Choroid plexus epithelial cell (primary cell): Measurements from ENCODE around the gene SECISBP2.

Experiments
- DNase-seq: peaks from one replicate; pipeline ENCODE4 v3.0.0-alpha.2; 2010; ENCODE audit warnings: low read depth
- H3K4me3 ChIP-seq: 2 replicates; pipeline ENCODE4 v1.5.1; 2011; ENCODE audit warnings: low read depth, mild to moderate bottlenecking, control low read depth, low read length, moderate library complexity
- TF ChIP-seq, protein P1 (sequence below): conservative IDR thresholded peaks from 2 replicates; pipeline ENCODE4 v1.5.1; 2011; ENCODE audit warnings: low read depth, mild to moderate bottlenecking, control low read depth, inconsistent platforms, low read length, moderate library complexity

SECISBP2 gene

DNA sequence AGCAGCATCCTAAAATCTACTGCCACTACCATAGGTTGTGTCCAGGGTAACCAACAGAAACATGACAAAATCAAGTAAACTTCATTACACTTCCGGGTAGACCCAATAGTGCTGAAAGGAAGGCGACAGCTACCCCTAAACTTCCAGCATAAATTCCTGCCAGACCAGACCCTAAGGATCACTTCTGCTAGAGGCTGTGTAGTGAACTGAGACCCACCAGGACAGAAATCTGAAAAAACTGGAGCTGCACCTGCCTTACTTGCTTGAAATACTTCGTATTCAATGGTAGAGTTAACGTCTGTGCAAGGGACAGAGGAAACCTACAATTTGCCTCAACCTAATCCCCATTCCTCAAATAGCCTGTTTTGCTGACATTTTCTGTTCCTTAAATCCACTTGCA, 1.0 kb upstream of the SECISBP2 start:
- no peak overlapping the region for H3K4me3 ChIP-seq
- TF ChIP-seq, protein P1, sequence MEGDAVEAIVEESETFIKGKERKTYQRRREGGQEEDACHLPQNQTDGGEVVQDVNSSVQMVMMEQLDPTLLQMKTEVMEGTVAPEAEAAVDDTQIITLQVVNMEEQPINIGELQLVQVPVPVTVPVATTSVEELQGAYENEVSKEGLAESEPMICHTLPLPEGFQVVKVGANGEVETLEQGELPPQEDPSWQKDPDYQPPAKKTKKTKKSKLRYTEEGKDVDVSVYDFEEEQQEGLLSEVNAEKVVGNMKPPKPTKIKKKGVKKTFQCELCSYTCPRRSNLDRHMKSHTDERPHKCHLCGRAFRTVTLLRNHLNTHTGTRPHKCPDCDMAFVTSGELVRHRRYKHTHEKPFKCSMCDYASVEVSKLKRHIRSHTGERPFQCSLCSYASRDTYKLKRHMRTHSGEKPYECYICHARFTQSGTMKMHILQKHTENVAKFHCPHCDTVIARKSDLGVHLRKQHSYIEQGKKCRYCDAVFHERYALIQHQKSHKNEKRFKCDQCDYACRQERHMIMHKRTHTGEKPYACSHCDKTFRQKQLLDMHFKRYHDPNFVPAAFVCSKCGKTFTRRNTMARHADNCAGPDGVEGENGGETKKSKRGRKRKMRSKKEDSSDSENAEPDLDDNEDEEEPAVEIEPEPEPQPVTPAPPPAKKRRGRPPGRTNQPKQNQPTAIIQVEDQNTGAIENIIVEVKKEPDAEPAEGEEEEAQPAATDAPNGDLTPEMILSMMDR, result no peak

DNA sequence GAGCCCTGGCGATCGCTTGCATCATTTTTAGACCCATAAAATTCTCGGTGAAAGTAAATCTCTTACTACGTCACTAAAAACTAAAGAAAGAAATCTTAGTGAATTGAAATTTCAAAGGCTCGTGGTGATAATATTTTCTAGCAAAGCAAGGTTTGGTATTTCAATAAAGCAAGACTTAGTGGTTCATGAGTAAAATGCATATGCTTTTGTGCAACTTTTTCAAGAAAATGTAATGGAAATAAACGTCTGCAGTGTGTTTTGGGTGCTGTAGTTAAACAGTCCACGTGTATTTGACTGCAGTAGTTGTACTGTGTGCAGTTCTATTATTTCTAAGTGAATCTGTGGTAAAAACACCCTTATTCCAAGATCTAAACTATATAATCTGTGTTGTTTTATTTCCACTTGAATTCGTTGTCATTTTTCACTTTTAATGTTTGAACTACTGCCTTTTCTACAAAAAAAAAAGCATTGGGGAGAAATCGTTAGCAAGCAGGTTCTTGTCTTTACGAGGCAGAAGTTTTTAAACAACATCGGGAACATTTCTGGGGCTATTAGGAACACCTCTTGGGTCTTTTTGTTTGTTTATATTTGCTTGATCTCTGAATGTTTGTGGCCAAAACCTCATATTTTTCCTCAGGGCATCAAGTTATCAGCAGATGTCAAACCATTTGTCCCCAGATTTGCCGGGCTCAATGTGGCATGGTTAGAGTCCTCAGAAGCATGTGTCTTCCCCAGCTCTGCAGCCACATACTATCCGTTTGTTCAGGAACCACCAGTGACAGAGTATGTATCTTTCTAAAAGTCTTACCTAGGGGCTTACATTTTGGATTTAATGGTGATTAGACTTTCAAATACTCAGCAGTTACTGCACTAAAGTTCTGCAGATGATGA, 960 bp downstream of the SECISBP2 start:
- DNase-seq, result no peak
- TF ChIP-seq, protein P1, result no peak
- H3K4me3 ChIP-seq, result peak overlapping the region; percentile 74

More for the DNA sequence above, 1.0 kb upstream of the SECISBP2 start:
- DNase-seq, result no peak

DNA sequence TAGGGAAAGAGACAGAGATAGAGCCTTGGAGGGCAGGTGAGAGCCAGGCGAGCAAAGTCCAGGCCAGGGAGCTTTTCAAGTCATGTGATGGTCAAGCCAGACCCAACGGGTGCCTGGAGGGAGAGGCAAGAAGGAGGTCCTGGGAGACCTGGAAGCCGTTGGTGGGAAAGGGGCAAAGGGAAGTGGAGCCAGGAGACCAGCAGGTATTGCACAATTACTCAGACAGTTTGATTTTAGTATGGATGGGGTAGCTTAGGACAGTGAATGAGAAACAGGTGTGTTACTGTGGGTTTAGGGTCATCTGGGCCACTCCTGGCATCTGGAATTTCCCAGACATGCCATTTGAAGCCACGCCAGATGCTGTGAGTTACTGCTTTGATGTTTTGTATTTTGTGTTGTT, 5.1 kb downstream of the SECISBP2 start:
- no peak for DNase-seq
- TF ChIP-seq, protein P1, result no peak

DNA sequence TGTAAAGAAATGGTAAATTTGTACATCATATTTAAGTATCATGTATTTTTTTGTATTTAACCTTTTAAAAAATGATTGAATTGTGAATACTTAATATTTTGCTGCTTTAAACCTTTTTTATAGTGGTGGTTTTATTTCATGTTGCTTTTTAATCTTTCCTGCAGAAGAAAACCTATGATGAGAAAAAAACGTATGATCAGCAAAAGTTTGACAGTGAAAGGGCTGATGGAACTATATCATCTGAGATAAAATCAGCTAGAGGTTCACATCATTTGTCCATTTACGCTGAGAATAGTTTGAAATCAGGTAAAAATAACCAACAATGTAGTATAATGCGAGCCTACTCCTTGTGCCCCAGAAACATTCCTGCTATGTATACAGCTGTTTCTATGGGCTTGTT, 7.4 kb downstream of the SECISBP2 start:
- TF ChIP-seq, protein P1, result no peak
- DNase-seq, result no peak
- no peak overlapping the region for H3K4me3 ChIP-seq

More for the DNA sequence above, 5.1 kb downstream of the SECISBP2 start:
- no peak overlapping the region for H3K4me3 ChIP-seq

DNA sequence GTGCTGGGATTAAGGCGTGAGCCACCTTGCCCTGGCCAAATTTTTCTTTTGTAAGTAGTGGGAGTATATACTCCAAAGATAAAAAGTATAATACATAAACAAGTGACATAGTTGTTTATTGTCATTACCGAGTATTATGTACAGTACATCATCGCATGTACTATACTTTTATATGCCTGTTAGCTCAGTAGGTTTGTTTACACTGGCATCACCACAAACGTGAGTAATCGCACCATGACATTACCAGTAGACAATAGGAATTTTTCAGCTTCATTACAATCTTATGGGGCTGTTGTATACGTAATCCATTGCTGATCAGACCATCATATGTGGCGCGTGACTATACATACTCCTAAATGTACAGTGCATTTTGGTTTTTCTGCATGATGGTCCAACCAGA, 9.8 kb downstream of the SECISBP2 start:
- TF ChIP-seq, protein P1, result no peak
- H3K4me3 ChIP-seq, result no peak overlapping the region
- DNase-seq, result no peak

DNA sequence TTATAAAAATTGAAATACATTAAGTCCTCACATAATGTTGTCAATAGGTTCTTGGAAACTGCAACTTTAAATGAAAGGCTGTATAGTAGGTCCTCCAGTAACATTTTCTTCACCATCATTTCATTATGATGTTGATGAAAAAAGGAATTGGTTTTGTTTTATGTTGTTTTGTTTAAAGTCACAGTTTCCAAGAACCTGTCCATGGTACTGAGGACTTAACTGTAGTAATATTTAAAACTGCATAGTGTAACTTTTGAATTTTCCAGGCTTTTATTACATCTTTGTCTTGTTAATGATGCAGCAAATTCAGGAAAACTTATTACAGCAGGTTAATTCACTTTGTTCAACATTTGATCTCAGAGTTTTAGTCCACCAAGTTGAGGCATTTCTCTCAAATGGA, 11.6 kb downstream of the SECISBP2 start:
- no peak overlapping the region for H3K4me3 ChIP-seq
- no peak for DNase-seq
- TF ChIP-seq, protein P1, result no peak

DNA sequence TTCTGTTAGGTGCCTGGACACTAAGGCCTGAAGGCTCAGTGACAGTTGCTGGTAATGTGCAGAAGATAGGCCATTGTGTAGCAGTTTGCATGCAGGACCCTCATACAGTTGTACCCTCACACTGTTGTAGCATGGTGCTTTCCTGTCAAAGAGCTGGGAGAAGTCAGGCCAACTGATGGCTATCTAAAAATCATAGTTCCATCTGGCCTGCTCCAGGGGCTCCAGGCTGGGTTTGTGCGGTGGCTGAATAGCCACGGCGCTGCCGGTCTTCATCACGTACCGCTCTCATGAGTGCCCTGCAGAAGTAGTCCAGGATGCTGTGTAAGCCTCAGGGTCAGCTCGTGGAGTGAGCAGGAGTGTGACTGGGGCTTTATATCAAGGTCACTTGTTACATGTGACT, 12.2 kb downstream of the SECISBP2 start:
- no peak for DNase-seq
- TF ChIP-seq, protein P1, result no peak
- H3K4me3 ChIP-seq, result no peak overlapping the region
